T-helper 2 cell treated with Interferon-gamma antibody and Interleukin-4, amounts not matched to agents 100 ng/mL and 5 ng/mL, for 36 hours (primary cell): ENCODE results near the gene GRID2IP. TPM values are rescaled to one million over a fixed set of nuclear protein-coding genes. Genes with fewer than 3 reads are reported as not detected.
"Not testable (repeated sequence)": the region's sequence is repeated elsewhere in the genome, so short reads cannot be mapped to it uniquely, and the experiment has no call there.

Experiments used
- intact Hi-C: fragments of 100-400 bp; cut with micrococcal nuclease; formaldehyde crosslinking; loops from one replicate; pipeline ENCODE4 v1.15.1; 2023
- total RNA-seq: library from RNA; stranded (reverse); gene quantifications from 2 replicates; pipeline ENCODE4 v1.2.3, GENCODE V29; 2022

The GRID2IP gene
- total RNA-seq, 1 donor from 2014 or later = 0.07 TPM

DNA sequence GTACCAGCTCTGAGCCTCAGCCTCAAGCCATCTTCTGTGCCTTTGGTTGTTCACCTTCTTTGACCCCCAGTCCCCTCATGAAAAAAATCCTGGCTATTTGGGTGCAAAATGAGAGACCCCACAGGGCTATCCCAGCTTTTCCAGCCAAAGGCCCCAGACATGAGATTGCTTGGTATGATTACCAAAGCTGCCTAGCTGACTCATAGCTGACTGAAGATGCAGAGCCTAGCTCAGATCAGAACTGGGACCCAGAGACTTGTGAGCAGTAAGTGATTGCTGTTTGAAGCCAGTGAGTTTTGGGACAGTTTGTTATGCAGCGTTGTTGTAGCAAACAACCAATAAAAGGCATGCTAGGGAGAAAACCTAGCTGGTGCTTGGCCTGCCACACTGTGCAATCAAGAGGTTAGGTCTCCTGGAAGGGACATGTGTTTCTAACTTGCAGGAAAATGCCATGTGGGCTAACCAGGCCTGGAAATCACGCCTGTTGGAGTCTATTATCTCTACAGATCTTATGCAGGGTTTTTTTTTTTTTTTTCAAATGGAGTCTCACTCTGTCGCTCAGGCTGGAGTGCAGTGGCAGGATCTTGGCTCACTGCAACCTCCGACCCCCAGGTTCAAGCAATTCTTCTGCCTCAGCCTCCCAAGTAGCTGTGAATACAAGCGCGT lies 55.5 kb downstream of the GRID2IP start:
- intact Hi-C loops = no loop called here

DNA sequence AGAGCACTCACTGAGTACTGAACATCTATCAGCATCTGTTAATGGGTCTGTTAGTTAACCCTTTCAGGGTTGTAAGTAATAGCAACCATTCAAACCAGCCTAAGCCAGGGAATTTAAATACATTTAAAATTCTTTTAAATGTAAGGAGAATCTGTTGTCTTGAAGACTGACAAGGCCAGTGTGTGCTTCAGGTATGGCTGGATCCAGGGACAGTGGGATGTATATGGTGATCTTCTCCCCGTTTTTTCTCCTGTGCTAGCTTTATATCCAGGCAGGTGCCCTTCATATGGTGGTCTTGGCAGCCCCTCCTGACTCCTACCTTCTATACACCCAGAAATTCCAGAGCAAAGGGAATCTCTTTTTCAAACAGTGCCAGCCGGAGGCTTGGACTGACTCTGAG lies 56.9 kb downstream of the GRID2IP start:
- intact Hi-C loops = no loop called here

DNA sequence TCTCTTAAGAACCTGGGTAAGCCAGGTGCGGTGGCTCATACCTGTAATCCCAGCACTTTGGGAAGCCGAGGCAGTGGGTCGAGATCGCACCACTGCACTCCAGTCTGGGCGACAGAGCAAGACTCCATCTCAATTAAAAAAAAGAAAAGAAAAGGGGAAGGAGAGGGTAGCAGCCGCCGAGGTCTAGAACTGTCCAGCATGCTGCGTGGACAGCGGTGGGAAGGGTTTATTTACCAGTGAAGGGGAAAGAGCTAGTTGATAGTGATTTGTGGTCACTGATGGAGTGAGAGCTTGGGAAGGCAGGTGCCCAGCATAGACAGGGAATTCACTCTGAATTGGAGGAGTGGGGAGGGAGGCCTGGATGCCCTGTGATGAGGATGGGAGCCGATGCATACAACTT lies 60.1 kb downstream of the GRID2IP start:
- intact Hi-C loops = no loop called here

DNA sequence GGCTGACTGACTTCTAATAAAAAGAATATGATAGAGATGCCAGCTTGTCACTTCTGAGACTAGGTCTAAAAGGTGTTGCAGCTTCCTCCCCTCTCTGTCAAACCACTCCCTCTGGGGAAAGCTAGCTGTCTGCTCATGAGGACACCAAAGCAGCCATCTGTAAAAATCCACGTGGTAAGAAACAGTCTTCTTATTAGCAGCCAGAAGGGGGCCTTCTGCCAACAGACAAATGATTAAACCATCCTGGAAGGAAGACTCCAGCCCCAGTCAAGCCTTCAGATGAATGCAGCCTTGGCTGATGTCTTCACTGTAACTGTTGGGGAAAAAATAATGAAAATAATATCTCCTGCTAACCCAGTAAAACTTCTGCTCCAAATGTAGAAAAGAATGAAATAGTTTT lies 61.6 kb downstream of the GRID2IP start:
- intact Hi-C loops = no loop called here

DNA sequence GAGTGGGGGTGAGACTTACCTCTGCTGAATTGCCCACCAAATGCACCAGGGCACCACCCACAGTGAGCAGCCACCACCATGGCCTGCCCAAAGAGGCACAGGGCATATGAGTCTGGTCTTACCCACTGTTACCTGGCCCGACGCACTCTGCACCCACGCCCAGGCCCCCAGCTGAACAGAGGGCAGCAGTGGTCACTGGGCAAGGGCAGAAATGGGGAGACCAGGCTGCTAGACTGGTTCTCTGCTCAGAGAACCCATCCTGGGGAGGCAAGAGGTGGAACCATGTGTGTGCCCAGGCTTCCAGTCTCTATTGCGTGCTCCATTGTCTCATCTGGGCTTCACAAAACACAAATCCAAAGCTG lies 64.1 kb downstream of the GRID2IP start:
- intact Hi-C loops = no loop called here

DNA sequence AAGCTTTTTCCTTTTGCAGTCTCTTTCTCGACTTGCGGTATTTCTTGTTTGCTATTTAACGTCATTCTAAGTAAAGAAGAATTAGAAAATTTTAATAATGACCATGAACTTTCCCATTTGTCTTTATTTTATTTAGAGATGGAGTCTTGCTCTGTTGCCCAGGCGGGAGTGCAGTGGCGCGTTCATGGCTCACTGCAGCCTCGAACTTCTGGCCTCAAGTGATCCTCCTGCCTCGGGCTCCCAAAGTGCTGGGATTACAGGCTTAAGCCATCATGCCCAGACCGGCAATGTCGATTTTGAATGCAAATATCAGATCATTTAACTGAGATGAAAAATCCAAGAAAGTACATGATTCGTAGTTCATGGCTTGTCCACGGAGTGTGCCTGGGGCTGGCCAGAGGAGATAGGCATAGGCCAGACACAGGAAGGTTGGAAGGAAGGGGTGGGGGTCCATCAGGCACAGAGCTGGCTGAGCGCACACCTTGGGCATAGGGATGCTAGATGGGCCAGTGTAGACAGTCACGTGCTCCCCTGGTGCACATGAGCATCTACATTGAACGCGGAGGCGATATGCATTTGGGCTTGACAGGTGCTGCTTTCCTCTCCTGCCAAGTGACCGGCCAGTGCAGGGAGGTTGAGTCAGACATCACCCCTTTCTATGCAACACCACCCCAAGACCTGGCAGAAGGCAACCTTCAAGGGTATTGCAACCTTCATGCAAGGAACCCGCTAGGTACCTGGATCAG lies 64.7 kb downstream of the GRID2IP start:
- intact Hi-C loops = no loop called here

DNA sequence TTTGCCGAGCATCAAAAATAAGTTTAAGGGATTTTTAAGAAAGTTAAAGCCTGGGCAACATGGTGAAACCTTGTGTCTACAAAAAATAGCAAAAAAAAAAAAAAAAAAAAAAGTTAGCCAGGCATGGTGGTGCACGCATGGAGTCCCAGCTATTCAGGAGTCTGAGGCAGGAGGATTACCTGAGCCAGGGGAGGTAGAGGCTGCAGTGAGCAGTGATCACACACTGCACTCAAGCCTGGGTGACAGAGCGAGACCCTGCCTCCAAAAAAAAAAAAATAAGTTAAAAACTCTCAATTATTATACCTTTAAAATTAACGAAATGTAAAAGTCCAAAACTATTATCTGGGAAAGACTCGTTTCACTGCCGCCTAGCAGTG lies 68.5 kb downstream of the GRID2IP start:
- intact Hi-C loops = no loop called here

DNA sequence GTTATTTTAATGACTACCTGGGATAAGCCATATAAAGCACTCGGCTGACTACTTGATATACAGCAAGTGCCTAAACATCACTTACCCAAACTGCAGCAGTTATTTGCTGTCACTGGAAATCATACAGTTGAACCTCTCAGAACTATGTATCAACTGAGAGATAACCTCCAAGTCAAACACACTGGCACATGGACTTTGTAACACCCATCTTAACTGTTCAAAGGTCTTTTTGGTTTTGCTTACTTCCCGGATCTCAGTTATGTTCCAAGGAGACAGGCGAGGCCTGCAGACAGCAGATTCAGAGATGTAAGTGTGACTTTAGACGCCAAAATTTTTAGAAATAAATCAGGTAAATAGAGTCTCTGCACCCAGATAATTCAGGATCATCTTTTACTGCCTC lies 69.0 kb downstream of the GRID2IP start:
- intact Hi-C loops = no loop called here

DNA sequence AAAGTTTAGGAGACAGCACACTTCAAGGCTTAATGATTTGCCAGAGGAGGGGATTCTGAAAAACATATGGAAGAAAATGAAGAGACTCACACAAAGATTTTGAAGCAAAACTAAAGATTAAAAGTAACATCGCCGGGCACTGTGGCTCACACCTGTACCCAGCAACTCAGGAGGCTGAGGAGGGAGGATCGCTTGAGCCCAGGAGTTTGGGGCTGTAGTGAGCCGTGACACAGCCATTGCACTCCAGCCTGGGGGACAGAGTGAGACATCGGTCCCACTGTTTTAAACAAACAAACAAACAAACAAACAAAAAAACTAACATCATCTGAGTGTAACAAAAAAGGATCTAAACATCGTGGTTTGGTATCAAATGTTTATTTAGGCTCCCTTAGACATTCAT lies 69.8 kb downstream of the GRID2IP start:
- intact Hi-C loops = no loop called here

DNA sequence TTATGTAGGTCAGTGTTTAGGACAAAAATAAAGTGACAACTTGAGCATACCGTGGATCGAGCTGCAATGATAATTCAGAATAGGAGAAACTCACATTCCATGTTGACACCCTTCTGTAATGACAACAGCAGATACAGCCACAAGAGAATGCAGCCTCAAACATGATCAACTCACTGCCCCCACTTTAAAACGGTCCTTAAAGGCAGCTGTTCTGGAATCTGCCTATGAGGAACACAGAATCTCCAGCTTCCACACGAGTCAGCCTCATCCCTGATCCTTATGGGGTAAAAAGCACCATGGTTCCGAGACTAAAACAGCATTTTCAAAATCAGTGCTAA lies 71.0 kb downstream of the GRID2IP start:
- intact Hi-C loops = no loop called here

DNA sequence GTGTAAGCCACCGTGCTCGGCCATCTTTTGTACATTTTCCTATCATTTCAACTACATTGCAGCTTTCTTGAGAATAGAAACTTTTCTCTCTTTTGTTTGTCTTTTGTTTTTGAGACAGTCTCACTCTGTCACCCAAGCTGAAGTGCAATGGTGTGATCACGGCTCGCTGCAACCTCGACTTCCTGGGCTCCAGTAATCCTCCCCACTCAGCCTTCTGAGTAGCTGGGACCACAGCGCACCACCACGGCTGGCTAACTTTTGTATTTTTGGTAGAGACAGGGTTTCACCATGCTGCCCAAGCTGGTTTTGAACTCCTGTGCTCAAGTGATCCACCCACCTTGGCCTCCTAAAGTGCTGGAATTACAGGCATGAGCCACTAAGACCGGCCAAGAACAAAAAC lies 72.2 kb downstream of the GRID2IP start:
- intact Hi-C loops = no loop called here

DNA sequence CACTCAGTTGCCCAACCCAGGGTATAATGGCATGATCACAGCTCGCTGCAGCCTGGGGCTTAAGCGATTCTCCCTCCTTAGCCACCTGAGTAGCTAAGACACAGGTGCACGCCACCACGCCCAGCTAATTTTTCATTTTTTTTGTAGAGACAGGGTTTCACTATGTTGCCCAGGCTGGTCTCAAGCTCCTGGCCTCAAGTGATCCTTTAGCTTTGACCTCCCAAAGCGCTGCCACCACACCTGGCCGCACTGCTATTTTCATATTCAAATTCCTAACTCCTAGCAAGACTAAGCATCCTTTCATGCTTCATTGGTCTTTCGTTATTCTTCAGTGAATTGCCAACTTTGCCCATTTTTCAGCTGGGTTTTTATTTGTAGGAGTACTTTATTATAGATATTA lies 73.1 kb downstream of the GRID2IP start:
- intact Hi-C loops = no loop called here

DNA sequence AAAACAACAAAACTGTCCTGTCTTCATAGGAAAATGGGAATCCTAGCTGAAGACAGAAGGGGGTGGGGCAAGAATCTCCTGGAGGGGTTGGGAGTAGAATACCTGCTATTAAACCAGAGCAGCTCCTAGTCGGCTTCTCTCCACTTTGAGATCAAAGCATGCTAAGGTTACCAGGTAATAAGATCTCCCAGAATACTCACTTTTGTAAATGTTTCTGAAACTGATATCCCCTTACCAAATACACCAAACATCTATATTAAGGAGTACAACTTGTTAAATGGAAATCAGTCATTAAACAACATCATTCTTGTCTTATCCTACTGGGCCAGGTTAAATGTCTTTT lies 74.0 kb downstream of the GRID2IP start:
- intact Hi-C loops = no loop called here

DNA sequence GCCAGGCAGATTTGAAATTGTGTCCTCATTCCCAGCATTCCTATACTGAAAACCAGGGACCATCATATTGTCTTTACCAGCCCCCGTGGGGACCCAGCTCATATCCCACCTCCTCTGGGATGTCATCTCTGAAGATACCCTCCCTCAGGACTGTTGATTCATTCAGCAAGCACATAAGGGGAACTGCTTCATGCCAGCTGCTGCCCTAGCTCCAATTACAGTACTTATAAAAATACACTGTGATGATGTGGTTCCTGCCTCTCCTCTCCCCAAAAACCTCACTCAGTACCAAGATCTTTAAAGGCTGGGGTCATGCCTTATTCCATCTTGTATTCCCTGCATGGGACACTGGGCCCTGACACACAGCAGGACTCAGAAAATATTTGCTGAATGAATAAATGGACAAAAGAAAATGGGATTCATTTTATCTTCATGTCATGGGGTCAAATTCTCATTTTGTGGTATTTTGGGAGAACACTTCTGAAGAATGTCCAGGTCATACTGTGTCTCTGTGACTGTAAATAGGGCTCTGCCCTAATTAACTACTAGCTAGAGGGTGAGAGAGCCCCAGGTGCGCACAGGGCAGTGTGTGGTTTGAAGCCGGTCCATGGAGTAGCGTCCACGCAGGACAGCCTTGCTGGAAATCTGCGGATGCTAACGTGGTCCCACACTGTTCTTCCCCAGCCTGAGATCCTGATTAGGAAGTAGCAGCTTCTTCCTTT lies 74.5 kb downstream of the GRID2IP start:
- intact Hi-C loops = no loop called here

DNA sequence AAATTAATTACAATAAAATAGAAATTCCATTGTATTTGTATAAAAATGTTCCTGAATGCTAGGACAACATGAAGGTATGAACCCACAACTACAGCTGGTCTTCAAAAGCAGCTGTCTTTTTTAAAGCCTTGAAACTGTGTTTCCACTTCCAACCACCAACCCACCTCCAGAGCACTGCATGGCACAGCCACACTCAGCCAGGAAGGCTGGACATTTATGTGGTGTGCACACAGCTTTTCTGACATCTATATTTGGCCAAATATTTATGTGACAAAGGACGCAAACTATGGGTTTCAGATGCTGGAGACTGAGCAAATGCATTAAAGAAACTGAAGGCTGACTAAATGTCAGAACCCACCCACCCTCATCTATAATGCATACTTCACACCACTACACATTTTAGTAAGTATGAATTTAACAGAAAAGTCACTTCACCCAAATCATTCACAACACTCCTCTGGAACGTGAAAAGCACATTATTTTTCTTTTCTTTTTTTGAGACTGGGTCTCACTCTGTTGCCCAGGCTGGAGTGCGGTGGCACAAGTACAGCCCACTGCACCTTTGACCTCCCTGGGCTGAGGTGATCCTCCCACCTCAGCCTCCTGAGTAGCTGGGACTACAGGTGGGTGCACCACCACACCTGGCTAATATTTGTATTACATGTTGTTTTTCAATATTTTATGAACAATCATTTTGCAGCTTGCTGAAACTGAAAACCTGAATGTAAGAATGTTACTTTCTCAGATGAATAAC lies 75.7 kb downstream of the GRID2IP start:
- intact Hi-C loops = no loop called here

DNA sequence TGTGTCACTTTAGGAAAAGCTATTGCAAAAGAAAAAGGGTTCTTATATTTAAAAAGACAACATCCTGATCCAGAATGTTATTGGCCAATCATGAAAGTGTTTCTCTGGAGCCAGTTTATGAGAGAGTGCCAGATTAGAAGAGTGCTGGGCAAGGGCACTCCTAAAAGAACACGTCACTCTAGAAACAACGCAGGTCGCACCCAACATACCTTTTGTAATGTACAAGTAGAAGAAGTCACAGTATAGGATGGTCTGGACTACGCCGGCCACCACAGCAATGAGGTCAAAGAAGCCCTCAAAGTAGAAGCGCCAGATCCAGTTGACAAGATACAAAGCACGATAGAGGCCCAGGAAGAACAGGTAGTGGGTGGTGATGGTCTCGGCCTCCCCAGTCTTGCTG lies 85.4 kb downstream of the GRID2IP start:
- intact Hi-C loops = no loop called here

DNA sequence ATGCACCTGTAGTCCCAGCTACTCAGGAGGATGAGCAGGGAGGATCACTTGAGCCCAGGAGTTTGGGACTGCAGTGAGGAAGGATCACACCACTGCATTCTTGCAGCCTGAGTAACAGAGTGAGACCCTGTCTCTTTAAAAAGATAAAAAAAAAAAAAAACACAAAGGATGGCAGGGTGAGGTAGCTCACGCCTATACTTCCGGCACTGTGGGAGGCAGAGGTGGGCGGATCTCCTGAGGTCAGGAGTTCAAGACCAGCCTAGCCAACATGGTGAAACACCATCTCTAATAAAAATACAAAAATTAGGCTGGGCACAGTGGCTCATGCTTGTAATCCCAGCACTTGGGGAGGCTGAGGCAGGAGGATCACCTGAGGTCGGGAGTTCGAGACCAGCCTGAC lies 87.7 kb downstream of the GRID2IP start:
- intact Hi-C loops = not testable (repeated sequence)

DNA sequence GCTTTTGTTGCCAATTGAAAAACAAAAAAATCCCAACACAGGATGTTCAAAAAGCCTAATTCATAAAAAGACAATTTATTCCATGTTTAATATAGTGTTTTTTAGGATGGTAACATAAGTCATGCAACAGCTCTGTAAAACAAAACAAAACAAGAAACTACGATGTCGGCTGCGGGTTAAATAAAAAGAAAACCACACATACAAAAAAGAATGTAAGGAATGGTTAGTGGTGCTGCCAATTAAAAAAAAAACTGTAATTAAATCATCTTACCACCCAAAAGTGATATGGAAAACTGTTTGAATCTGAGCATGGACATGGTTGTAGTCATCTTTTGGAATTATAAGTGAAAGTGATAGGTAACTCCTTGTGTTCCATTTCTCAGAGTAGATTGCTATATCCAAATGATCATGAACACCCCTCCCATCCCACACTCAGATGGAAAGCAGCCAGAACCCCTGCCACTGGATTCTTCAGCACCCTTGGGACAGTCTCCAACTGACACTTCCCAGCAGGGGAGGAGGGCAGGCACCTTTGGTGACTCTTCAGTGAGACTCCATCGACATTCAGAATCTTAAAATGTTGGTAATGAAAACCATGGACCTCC lies 89.2 kb downstream of the GRID2IP start:
- intact Hi-C loops = no loop called here

DNA sequence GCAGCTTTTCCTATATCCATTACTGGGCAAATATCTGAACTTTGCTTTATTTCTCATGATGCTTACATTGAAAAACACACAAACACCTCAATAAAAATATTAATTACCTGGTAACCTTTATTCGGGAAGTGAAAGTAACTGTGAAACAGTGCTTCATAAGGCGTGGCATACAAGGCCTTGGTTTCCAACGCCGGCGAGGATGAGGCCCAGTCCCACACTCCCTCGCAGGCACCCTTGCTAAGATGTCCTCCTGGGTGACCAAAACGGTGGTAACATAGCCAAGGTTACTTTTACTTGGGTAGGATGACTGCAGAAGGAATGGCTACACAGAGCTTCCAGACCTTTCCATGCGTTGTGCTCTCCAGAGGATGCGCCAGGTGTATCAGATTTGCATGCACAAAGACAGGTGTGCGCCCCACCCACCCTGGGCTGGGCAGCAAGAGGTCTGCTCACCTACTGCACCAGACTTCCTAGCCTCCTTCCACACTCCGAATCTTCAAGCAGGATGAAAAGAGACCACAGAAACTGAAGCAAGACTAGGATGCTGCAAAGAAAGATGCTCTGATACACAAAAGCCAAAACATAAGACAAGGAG lies 90.2 kb downstream of the GRID2IP start:
- intact Hi-C loops = no loop called here

DNA sequence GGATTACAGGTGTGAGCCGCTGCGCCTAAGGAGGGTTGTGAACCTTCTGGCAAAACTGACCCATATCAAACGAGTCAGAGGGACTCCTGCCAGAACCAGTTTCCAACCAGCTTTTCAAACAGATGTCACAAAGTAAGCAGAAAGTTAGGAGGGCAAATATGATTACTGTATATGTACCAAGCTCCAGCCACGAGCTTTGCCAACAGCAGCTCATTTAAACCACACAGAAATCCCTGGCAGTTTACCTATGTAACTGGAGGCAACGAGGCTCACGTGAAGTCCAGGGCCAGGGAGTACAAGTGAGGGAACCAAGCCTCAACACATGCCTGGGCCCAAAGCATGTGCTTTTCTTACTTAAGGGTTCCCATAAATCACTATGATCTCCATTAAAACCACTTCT lies 91.0 kb downstream of the GRID2IP start:
- intact Hi-C loops = no loop called here

DNA sequence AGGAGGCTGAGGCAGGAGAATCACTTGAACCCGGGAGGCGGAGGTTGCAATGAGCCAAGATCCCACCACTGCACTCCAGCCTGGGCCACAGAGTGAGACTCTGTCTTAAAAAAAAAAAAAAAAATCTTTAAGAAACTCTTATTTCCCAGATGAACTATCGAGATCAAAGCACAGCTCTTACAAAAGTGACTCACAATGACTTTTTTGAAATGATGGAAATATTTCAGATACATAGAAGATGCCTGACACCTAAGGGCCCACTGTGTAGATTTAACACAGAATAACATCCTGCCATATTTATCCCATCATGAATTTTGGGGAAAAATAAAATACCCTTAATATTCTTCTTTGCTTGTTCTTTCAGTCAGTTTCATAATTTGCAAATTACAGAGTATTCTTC lies 92.6 kb downstream of the GRID2IP start:
- intact Hi-C loops = not testable (repeated sequence)
